ENCODE results near the gene TMEM147.

Gene TMEM147

GRCh38 chr19:35517342-35517741 is 28.1 kb upstream of the TMEM147 start:
- no peak for TF ChIP-seq CTCF (IDR thresholded peaks at IDR 0.05; ENCODE audit: borderline replicate concordance, control extremely low read depth, extremely low read depth, insufficient read depth, missing control alignments)
- in situ Hi-C loops (cut with MboI; ENCODE audit: low sequenced_read_pairs, unreplicated experiment) = no loop called here
- DNase-seq (ENCODE audit: low spot score) = no peak

DNA sequence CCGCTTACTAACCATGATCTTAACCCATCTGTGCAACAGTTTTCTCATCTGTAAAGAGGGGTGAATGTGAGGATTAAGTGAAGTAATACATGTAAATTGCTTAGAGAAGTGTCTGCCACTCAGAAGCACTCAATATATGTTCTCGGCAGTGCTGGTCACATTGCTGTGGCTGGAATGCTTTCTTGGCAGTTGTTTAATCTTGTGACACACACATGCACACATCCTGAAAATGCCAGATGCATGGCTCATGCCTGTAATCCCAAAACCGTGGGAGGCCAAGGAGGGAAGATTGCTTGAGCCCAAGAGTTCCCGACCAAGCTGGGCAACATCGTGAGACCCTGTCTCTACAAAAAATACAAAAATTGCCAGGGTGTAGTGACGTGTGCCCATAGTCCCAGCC is 27.1 kb upstream of the TMEM147 start:
- DNase-seq (ENCODE audit: low spot score) = no peak
- in situ Hi-C loops (cut with MboI; ENCODE audit: low sequenced_read_pairs, unreplicated experiment) = no loop called here
- no peak for TF ChIP-seq CTCF (IDR thresholded peaks at IDR 0.05; ENCODE audit: borderline replicate concordance, control extremely low read depth, extremely low read depth, insufficient read depth, missing control alignments)

- TF ChIP-seq CTCF (IDR thresholded peaks at IDR 0.05; ENCODE audit: borderline replicate concordance, control extremely low read depth, extremely low read depth, insufficient read depth, missing control alignments) = no peak
- in situ Hi-C loops (cut with MboI; ENCODE audit: low sequenced_read_pairs, unreplicated experiment) = no loop called here
- no peak for DNase-seq (ENCODE audit: low spot score)
Measured at GRCh38 chr19:35519291-35519690, 26.1 kb upstream of the TMEM147 start.

DNA sequence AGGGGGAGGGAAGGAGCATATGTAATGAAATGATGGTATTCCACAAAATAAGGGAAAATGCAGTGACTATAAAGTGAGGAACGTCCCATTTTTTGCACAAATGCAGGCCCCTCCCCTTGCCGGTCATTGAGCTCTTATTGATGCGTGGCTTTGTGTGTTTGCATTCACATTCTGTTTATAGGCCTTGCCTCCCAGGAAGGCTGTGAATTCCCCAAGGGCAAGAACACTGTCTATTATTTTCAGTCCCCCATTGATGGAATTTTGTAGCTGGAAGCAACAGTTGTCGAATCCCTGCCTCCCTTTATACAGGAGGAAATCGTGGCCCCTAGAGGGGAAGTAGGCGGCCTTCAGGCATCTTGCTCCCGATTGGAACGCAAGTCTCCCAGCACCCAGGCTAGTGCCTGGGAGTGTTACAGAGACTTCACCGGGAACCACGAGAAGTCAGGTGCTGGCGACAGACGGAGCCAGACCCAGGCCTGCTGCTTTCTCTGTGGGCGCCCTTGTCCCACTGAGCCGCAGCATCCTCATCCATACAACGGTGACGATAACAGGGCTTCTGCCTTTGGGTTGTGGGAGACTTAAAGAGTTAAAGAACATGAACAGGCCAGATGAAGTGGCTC is 24.2 kb upstream of the TMEM147 start:
- in situ Hi-C loops (cut with MboI; ENCODE audit: low sequenced_read_pairs, unreplicated experiment) = no loop called here
- no peak for TF ChIP-seq CTCF (IDR thresholded peaks at IDR 0.05; ENCODE audit: borderline replicate concordance, control extremely low read depth, extremely low read depth, insufficient read depth, missing control alignments)
- DNase-seq (ENCODE audit: low spot score) = no peak

DNA sequence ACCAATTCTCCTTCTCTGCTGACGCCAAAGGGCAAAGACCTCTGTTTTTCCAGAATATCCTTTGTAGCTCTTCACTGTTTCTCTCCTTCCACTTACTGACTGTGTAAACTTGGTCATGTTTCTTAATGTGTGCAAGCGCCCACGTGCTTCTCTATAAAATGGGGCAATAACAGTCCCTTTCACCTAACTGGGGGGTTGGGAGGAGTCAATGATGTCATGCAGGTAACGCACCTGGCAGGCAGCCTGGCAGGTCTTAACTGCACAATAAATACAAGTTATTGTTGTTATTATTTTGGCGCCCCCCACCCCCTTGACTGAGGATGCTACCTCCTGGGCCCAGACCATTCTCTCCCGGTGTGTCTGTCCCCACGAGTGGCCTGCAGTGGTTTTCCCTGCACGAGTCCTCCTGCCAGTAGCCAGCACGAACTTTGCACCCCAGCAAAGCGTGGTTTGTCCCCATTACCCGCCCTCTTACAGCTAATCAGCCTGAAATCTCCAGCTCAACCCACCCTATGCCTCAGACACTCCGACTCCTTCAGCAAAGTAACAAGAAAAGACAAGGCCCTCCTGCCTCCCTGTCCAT is 22.6 kb upstream of the TMEM147 start:
- DNase-seq (ENCODE audit: low spot score) = no peak
- in situ Hi-C loops (cut with MboI; ENCODE audit: low sequenced_read_pairs, unreplicated experiment) = no loop called here
- no peak for TF ChIP-seq CTCF (IDR thresholded peaks at IDR 0.05; ENCODE audit: borderline replicate concordance, control extremely low read depth, extremely low read depth, insufficient read depth, missing control alignments)

GRCh38 chr19:35524181-35524837 is 21.1 kb upstream of the TMEM147 start:
- no peak for DNase-seq (ENCODE audit: low spot score)
- TF ChIP-seq CTCF (IDR thresholded peaks at IDR 0.05; ENCODE audit: borderline replicate concordance, control extremely low read depth, extremely low read depth, insufficient read depth, missing control alignments) = no peak
- in situ Hi-C loops (cut with MboI; ENCODE audit: low sequenced_read_pairs, unreplicated experiment) = no loop called here

Data from GM13976 (cell line).